ENCODE measurements around the gene HLA-G.
"Not testable (repeated sequence)": the region's sequence is repeated elsewhere in the genome, so short reads cannot be mapped to it uniquely, and the experiment has no call there.

- TF ChIP-seq EZH2 (IDR thresholded peaks at IDR 0.05; ENCODE audit: insufficient read depth, poor library complexity, severe bottlenecking); EZH2phosphoT487 (IDR thresholded peaks at IDR 0.05; ENCODE audit: insufficient read depth, low read depth): not testable (repeated sequence)
Observed at GRCh38 chr6:29780019-29780698, 47.5 kb upstream of the HLA-G start.
